GM21360 (cell line): ENCODE measurements around the gene ZNF780B.
"Not testable (repeated sequence)": the region's sequence is repeated elsewhere in the genome, so short reads cannot be mapped to it uniquely, and the experiment has no call there.

ENCODE experiments used
- ATAC-seq: cut with Tn5 transposase; IDR thresholded peaks from one replicate; pipeline ENCODE4 v1.9.1; 2021; ENCODE audit warnings: mild to moderate bottlenecking, moderate library complexity; ENCODE audit not compliant: unreplicated experiment

The ZNF780B gene

DNA sequence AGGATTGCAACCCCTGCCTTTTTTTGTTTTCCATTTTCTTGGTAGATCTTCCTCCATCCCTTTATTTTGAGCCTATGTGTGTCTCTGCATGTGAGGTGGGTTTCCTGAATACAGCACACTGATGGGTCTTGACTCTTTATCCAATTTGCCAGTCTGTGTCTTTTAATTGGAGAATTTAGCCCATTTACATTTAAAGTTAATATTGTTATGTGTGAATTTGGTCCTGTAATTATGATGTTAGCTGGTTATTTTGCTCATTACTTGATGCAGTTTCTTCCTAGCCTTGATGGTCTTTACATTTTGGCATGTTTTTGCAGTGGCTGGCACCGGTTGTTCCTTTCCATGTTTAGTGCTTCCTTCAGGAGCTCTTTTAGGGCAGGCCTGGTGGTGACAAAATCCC is 14.3 kb downstream of the ZNF780B start:
- ATAC-seq, result not testable (repeated sequence)

DNA sequence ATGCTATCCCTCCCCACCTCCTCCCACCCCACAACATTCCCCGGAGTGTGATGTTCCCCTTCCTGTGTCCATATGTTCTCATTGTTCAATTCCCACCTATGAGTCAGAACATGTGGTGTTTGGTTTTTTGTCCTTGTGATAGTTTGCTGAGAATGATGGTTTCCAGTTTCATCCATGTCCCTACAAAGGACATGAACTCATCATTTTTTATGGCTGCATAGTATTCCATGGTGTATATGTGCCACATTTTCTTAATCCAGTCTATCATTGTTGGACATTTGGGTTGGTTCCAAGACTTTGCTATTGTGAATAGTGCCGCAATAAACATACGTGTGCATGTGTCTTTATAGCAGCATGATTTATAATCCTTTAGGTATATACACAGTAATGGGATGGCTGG is 18.0 kb downstream of the ZNF780B start:
- ATAC-seq, result not testable (repeated sequence)

GRCh38 chr19:40035996-40036395 is 20.0 kb downstream of the ZNF780B start:
- no peak for ATAC-seq

DNA sequence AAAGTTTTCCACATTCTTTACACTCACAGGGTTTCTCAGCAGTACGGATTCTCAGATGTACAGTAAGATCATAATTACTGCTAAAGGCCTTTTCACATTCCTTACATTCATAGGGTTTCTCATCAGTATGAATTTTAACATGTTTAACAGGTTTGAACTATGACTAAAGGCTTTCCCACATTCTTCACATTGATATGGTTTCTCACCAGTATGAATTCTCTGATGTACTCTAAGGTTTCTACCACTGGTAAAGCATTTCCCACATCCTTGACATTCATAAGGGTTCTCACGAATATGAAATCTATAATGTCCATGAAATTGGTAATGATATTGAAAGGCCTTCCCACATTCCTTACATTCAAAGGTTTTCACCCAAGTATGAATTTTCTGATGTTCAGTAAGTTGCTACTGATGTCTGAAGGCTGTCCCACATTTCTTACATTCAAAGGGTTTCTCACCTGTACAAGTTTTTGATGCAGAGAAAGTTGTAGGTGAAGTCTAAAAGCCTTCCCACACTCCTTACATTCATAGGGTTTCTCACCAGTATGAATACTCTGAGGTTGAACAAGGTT is 22.0 kb downstream of the ZNF780B start:
- no peak for ATAC-seq

GRCh38 chr19:40026597-40026970 is 29.4 kb downstream of the ZNF780B start:
- ATAC-seq, result no peak

- no peak for ATAC-seq
These were observed 30.0 kb downstream of the ZNF780B start for GRCh38 chr19:40025938-40026596.

DNA sequence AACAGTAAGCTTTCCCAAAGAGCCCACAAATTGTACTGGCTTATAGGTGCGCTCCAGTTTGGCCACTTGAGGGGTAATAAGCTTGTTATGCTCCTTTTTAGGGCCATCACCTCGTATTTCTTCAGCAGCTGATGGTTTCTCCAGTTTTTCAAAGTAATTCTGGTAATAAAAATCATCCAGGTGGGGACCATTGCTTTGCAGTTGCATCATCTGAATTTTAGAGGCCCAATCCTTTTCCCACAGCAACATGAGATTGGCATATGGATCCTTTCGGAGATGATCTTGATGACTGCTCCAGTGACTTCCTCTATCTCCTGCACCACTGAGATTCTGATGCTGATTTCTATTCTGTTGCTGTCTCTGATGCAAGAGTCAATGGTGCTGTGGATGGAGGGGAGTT is 32.1 kb downstream of the ZNF780B start:
- no peak for ATAC-seq

GRCh38 chr19:40013991-40014390 is 42.0 kb downstream of the ZNF780B start:
- no peak for ATAC-seq

- ATAC-seq, result no peak
These were observed 46.4 kb downstream of the ZNF780B start for GRCh38 chr19:40009674-40010073.

- ATAC-seq, result no peak
These were observed 49.7 kb downstream of the ZNF780B start for GRCh38 chr19:40006273-40006691.

DNA sequence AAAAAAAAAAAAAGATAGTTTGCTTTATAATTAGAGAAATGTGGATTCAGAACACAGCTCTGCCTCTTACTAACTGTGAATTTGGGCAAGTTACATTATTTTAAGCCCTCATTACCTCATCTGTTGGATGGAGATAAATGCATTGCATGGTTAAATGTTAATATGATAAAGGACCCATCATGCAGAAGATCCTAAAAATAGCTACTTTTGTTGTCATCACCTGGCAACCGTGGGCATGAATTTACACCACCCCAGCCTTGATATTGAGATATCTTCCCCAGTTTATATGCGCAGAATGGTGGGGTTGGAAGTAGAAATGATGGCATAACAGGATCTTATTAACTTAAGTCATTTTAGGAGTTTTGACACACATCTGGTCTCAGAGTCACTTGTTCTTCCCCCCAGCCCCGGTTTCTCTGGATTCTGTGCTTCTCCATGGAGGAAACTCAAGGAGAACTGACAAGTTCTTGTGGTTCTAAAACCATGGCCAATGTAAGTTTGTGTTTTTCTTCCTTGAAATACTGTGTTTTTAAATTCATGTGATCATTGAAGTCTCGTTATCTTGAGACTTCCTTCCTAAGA is 50.2 kb downstream of the ZNF780B start:
- no peak for ATAC-seq

GRCh38 chr19:39998501-39998900 is 57.5 kb downstream of the ZNF780B start:
- ATAC-seq, result no peak

- peak; percentile 18 for ATAC-seq
These were observed 58.3 kb downstream of the ZNF780B start for GRCh38 chr19:39997638-39998216.

GRCh38 chr19:39996811-39997637 is 59.0 kb downstream of the ZNF780B start, which contains the start of gene ZNF546:
TSS of gene ZNF546 (plus strand) at chr19:39997060. CDS start at chr19:39998327, 1,267 bp downstream.
- peak; percentile 58 for ATAC-seq

GRCh38 chr19:39996218-39996810 is 59.7 kb downstream of the ZNF780B start:
- peak; percentile 36 for ATAC-seq

GRCh38 chr19:39995794-39996193 is 60.2 kb downstream of the ZNF780B start:
- ATAC-seq, result no peak

GRCh38 chr19:39994361-39994760 is 61.7 kb downstream of the ZNF780B start:
- no peak for ATAC-seq

- no peak for ATAC-seq
These were observed 62.4 kb downstream of the ZNF780B start for GRCh38 chr19:39993605-39994004.

GRCh38 chr19:39987596-39987995 is 68.4 kb downstream of the ZNF780B start:
- ATAC-seq, result no peak

- ATAC-seq, result no peak
These were observed 68.9 kb downstream of the ZNF780B start for GRCh38 chr19:39987167-39987566.

DNA sequence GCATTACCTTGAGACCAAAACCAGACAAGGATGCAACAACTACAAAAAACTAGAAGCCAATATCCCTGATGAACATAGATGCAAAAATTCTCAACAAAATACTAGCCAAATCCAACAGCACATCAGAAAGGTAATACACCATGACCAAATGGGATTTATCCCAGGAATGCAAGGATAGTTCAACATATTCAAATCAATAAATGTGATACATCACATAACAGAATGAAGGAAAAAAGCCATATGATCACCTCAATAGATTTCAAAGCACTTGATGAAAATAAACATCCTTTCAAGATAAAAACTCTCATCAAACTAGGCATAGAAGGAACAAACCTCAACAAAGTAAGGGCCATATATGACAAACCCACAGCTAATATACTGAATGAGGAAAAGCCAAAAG is 69.4 kb downstream of the ZNF780B start:
- ATAC-seq, result no peak
